GM12892 (cell line): ENCODE results near the gene CBFB.

ENCODE experiments used
- DNase-seq: peaks from one replicate; pipeline ENCODE4 v3.0.0; 2011; ENCODE audit not compliant: insufficient read length
- FAIRE-seq: peaks from 2 replicates; lab custom pipeline; 2011; peaks lifted over from hg19 to GRCh38; lab: Jason Lieb, UNC
- POLR2A ChIP-seq: IDR thresholded peaks from 2 replicates; pipeline ENCODE4 v1.6.1; 2011; ENCODE audit warnings: low read depth, low read length, control low read depth
- POLR2AphosphoS5 ChIP-seq: IDR thresholded peaks from 2 replicates; pipeline ENCODE4 v1.6.1; 2011; ENCODE audit warnings: low read depth, low read length, control low read depth
- TAF1 ChIP-seq: IDR thresholded peaks from 2 replicates; pipeline ENCODE4 v1.6.1; 2011; ENCODE audit warnings: low read depth, mild to moderate bottlenecking, control low read depth, low read length, borderline replicate concordance

Gene CBFB

DNA sequence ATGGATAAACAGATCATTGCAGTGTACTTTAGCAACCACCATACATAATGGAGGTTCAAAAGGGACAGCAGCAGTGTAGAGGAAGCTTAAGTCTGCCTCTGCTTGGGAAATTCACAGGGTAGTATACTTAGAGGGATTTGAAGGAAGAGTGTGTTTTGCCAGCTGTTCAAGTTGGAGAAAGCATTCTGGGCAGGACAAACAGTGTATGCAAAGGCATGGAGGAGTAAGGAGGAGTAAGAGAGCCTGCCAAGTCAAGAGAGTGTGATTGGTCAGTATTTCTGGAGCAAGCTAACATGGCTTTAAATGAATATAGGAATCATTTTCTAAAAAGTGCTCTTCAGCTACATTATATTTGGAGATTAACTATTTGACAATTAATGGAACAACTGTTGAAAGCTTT, 57.9 kb downstream of the CBFB start:
- FAIRE-seq (no peak), DNase-seq (no peak)
- TF ChIP-seq POLR2AphosphoS5 (no peak), POLR2A (no peak), TAF1 (no peak)

DNA sequence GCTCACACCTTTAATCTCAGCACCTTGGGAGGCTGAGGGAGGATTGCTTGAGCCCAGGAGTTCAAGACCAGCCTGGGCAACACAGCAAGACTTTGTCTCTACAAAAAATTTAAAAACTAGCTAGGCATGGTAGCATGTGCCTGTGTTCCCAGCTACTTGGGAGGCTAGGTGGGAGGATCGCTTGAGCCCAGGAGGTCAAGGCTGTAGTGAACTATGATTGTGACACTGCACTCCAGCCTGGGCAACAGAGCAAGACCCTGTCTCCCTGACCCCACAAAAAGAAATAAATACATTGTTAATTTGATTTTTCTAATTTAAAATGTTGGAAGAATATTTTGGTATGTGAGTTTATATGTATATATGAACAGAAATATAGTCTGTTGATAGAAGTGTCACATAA, 58.3 kb downstream of the CBFB start:
- TF ChIP-seq POLR2AphosphoS5 (no peak), POLR2A (no peak), TAF1 (no peak)
- DNase-seq: no peak
- no peak for FAIRE-seq

DNA sequence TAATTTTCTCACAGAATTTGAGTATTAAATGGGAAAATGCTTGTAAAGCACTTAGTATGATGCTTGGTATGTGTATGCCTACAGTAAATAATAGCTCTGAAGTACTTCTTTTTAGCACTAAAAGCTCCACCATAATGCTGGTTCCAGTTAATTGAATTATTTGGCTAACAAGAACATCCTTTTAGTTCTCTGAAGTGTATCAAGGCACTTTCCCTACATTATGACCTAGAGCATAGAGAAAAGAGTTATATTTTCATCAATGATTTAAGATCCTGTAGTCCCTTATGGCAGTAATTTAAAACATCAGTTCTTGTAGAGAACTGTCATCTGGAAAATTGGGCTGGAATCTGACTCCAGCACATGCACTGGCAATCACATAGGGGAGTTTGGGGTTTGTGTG, 58.9 kb downstream of the CBFB start:
- no peak for DNase-seq
- TF ChIP-seq TAF1 (no peak), POLR2A (no peak), POLR2AphosphoS5 (no peak)
- FAIRE-seq: no peak

DNA sequence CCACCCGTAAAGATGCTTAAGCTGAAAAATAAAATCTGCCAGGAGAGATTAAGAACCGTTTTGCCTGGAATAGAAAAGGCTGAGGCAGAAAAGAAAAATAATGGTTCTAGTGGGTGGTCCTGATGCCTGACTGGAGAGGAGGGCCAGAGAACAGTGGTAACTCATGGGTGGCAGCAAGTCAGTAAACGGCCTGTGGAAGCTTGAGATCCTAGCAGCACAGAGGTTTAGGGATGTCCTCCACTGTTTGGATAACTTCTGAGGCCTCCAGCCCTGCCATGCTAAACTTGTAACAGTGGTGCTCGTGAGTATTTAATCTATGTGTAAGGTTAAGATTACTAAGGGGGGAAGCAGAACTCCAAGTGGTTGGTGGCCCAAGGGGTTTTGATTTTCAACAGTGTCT, 59.6 kb downstream of the CBFB start:
- TF ChIP-seq POLR2AphosphoS5 (no peak), TAF1 (no peak), POLR2A (no peak)
- no peak for DNase-seq
- FAIRE-seq: no peak

DNA sequence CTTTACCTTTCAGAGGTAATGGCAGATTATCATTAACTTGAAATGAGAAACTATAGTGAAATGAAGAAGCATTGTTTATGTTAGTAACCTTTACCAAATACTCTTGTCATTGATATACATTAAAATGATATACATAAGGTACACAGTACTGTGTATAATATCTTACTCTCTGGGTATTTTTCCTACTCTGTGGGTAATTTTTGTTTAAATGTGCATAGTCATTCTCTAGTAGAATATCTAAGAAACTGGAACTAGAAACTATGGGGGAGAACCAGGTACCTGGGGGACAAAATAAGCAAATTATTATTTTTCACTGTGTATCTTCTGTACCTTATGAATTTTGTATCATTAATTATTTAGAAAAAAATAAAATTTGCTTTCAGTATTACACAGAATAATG, 60.2 kb downstream of the CBFB start:
- no peak for FAIRE-seq

DNA sequence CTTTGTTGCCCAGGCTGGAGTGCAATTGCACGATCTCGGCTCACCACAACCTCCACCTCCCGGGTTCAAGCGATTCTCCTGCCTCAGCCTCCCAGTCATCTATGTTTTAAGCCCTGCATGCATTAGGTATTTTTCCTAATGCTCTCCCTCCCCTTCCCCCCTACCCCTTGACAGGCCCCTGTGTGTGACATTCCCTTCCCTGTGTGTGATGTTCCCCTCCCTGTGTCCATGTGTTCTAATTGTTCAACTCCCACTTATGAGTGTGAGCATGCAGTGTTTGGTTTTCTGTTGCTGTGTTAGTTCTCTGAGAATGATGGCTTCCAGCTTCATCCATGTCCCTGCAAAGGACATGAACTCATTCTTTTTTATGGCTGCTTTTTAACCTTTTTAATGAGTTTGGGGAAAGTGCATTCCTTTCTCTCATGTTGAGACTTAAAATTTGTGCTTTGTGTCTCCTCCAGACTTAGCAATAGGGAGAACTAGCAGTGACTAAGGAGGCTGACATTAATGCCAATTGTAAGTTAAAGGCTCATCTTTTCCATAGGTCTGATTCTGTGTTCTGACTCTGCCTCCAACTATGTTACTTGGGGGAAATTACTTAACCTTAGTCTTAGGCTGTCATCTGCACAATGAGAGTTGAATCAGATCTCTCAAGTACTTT, 63.1 kb downstream of the CBFB start:
- no peak for FAIRE-seq
- no peak for TF ChIP-seq TAF1
- TF ChIP-seq POLR2A: no peak
- TF ChIP-seq POLR2AphosphoS5: no peak
- DNase-seq: no peak

More for the DNA sequence above, 60.2 kb downstream of the CBFB start:
- TF ChIP-seq TAF1: no peak
- TF ChIP-seq POLR2A: no peak
- DNase-seq: no peak

DNA sequence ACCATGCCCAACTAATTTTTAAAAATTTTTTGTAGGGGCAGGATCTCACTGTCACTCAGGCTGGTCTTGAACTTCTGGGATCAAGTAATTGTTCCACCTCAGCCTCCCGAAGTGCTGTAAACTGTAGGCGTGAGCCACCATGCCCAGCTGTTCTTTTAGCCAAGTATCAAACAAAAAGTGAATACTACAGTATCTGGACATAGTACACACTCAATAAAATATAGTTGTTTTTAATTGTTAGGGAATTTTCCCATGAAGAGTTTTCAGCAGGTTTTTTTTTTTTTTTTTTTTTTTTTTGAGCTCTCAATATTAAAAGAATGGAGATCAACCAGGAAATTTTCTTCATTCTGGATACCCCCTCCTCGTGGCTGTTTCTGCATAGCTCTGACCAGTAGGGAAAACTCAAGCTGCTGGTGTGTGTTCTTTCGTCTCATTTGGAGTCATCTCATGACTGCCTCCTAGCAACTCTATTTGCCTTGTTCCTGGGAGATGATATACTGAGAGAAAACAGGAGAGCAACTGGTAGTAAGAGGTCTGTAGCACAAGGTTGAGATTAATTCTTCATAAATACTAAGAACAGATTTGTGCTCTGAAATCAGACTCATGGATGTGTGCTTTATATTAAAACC, 64.3 kb downstream of the CBFB start:
- no peak for DNase-seq
- no peak for TF ChIP-seq POLR2AphosphoS5
- no peak for TF ChIP-seq TAF1
- TF ChIP-seq POLR2A: no peak
- FAIRE-seq: no peak

DNA sequence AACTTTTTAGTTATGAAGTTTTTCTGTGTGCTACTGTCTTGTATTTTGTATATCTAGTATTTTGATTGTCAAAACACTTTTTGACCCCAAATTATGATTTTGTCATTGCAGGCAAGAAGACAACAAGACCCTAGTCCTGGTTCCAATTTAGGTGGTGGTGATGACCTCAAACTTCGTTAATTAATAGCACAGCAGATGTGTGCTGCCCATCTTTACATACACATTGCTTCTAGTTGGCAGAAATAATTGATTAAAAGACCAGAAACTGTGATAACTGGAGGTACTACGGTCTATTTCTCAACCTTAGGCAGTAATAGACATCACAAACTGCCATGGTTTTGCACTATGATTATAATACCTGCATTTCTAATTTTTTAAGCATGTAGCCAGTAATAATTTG, 69.7 kb downstream of the CBFB start:
- DNase-seq (no peak), FAIRE-seq (no peak)
- TF ChIP-seq TAF1 (no peak), POLR2A (no peak), POLR2AphosphoS5 (no peak)

DNA sequence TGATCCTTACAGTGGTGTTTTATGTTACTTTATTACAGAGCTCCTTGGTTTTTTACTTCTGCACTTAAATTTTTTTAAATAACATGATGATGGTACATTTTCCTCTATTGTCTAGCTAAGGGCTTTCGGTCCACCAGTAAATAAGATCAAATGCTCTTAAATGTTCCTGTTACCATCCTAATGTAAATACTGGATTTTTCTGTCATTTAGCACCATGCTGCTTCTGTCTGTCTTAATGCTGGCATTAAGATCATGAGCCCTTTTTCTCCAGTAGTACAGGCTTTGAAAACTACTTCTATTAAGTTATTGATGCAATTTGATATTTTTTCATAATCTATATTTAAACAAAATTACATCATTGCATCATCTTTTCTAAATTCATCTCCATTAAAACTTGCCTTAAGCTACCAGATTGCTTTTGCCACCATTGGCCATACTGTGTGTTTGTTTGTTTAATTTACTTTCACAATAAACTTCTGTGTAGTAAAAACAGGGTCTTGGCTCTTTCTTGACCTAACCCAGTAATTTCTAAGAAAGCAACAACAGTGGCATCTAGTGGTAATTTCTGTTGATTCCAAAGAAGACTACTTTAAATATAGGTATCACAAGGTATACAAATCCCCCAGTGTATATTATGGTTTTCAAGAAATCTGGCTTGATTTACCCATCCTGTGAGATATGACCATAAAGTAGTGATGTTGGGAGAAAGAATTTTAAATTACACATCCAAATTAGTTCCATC, 71.8 kb downstream of the CBFB start:
- TF ChIP-seq TAF1 (no peak), POLR2A (no peak)
- DNase-seq (no peak), FAIRE-seq (peak; percentile 57)

DNA sequence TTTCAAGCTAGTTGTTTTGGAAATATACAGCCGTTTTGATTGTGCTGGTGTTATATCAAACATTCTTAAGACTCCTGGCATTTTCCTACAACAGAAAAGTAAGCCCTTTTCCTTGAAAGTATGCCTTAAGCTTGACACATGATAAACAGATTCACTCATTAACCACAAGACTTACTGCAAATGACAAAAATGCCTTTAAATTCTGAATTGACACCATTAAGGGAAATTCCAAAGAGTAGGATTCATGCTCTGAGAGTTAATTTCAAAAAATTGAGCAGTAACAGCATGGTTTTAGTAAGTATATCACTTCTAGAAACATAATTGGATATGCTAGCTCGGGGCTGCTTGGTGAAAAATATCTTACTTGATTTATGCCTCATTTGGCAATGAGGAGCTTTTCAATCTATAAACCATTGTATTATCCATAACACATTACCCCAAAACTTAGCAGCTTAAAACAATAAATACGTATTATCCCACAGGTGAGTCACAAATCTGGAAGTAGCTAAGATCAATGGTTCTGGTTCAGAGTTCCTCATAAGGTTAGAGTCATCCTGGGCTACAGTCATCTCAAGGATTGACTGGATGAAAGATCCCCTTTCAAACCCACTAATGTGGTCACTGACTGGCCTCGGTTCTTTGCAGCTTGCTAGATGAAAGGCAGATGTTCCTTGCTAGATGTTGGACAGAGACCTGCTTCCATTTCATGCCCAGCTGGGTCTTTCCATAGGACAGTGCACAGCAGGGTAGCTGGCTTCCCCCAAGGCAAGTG, 72.5 kb downstream of the CBFB start:
- no peak for TF ChIP-seq POLR2AphosphoS5
- TF ChIP-seq POLR2A: no peak
- TF ChIP-seq TAF1: no peak
- DNase-seq (no peak), FAIRE-seq (no peak)

DNA sequence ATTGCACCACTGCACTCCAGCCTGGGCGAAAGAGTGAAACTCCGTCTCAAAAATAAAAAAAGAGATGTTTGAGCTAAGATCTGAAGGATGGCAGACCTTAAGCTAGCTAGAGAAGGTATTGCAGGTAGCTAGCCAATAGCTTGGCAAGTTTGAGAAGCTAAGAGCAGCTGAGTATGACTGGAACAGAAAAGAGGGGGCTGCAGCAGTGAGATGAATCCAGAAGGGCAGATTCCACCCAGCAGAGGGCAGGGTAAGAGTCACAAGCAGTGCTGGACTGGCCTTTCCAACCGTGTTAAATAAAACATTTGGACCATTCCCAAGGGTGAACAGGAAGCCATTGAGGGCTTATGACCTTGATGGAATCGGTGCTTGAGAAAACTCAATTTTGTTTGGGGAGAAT, 75.1 kb downstream of the CBFB start:
- DNase-seq (no peak), FAIRE-seq (no peak)
- TF ChIP-seq TAF1 (no peak), POLR2AphosphoS5 (peak; percentile 13; the same call in 1 of the 2 replicates), POLR2A (no peak)
